HEK293 (cell line): Measurements from ENCODE around the gene TACC2.

ENCODE experiments used
- CTCF ChIA-PET: fragments of 350-600 bp; formaldehyde crosslinking; extraction: SDS; loops from one replicate; lab custom pipeline; 2021; ENCODE audit warnings: antibody characterized with exemption; lab: Yijun Ruan, JAX
- POLR2A ChIA-PET: fragments of 300-600 bp; formaldehyde crosslinking; extraction: SDS; loops from one replicate; lab custom pipeline; 2020; ENCODE audit warnings: antibody characterized with exemption, inconsistent platforms; lab: Yijun Ruan, JAX
- H3K27ac ChIP-seq: fragments of 200-500 bp; sonication (Bioruptor generic); 2 replicates; pipeline ENCODE4 v1.5.1; 2014; ENCODE audit warnings: low read depth, low read length, control low read depth, inconsistent platforms; ENCODE audit errors: extremely low read depth
- H3K36me3 ChIP-seq, 2 experiments: fragments of 200-500 bp in 1 of 2; sonication (Bioruptor generic) in 1 of 2; 1 replicate in 1 of 2; 2 replicates in 1 of 2; pipeline ENCODE4 v1.5.1; 2014 to 2017; ENCODE audit warnings: inconsistent platforms in 2 of 2, low read length in 2 of 2; ENCODE audit not compliant: control insufficient read depth in 2 of 2, insufficient read depth in 1 of 2
- H3K4me1 ChIP-seq: fragments of 200-500 bp; sonication (Bioruptor generic); 2 replicates; pipeline ENCODE4 v1.5.1; 2014; ENCODE audit warnings: mild to moderate bottlenecking, low read length, inconsistent platforms; ENCODE audit not compliant: control insufficient read depth, insufficient read depth
- H3K4me3 ChIP-seq: 2 replicates; pipeline ENCODE4 v1.5.1; 2011; ENCODE audit warnings: low read depth, mild to moderate bottlenecking, control low read depth, low read length, moderate library complexity
- H3K9me3 ChIP-seq: fragments of 200-500 bp; sonication (Bioruptor generic); 2 replicates; pipeline ENCODE4 v1.5.1; 2014; ENCODE audit warnings: low read depth, low read length, inconsistent platforms; ENCODE audit not compliant: control insufficient read depth, insufficient read depth
- GLIS2 ChIP-seq: fragments of 450-650 bp; formaldehyde crosslinking; IDR thresholded peaks from 2 replicates; pipeline ENCODE4 v1.5.1; 2016; ENCODE audit warnings: missing biosample characterization, missing genetic modification characterization
- IKZF3 ChIP-seq: fragments of 450-650 bp; IDR thresholded peaks from 2 replicates; pipeline ENCODE4 v1.5.0; 2018; ENCODE audit warnings: missing biosample characterization, mild to moderate bottlenecking, missing genetic modification characterization, moderate library complexity
- KLF17 ChIP-seq: fragments of 450-650 bp; formaldehyde crosslinking; IDR thresholded peaks from 2 replicates; pipeline ENCODE4 v1.5.1; 2016; ENCODE audit warnings: missing biosample characterization, missing genetic modification characterization
- MZF1 ChIP-seq: fragments of 450-650 bp; formaldehyde crosslinking; IDR thresholded peaks from 2 replicates; pipeline ENCODE4 v1.5.1; 2017; ENCODE audit warnings: missing biosample characterization, missing genetic modification characterization, borderline replicate concordance
- ZEB2 ChIP-seq: fragments of 450-650 bp; formaldehyde crosslinking; IDR thresholded peaks from 2 replicates; pipeline ENCODE4 v1.5.1; 2016; ENCODE audit warnings: missing biosample characterization, missing genetic modification characterization
- ZIC2 ChIP-seq: fragments of 450-650 bp; formaldehyde crosslinking; IDR thresholded peaks from 2 replicates; pipeline ENCODE4 v1.5.1; 2016; ENCODE audit warnings: missing biosample characterization, missing genetic modification characterization
- ZNF133 ChIP-seq: fragments of 450-650 bp; formaldehyde crosslinking; IDR thresholded peaks from 2 replicates; pipeline ENCODE4 v1.5.1; 2016; ENCODE audit warnings: missing biosample characterization, missing genetic modification characterization
- ZNF157 ChIP-seq: fragments of 450-650 bp; formaldehyde crosslinking; IDR thresholded peaks from 2 replicates; pipeline ENCODE4 v1.5.1; 2016; ENCODE audit warnings: missing biosample characterization, missing genetic modification characterization
- ZNF221 ChIP-seq: fragments of 450-650 bp; formaldehyde crosslinking; IDR thresholded peaks from 2 replicates; pipeline ENCODE4 v1.5.1; 2017; ENCODE audit warnings: missing biosample characterization, missing genetic modification characterization, borderline replicate concordance
- ZNF280C ChIP-seq: fragments of 450-650 bp; formaldehyde crosslinking; IDR thresholded peaks from 2 replicates; pipeline ENCODE4 v1.5.1; 2016; ENCODE audit warnings: missing biosample characterization, missing genetic modification characterization
- ZNF521 ChIP-seq: fragments of 450-650 bp; formaldehyde crosslinking; IDR thresholded peaks from 2 replicates; pipeline ENCODE4 v1.5.1; 2017; ENCODE audit warnings: missing biosample characterization, mild to moderate bottlenecking, missing genetic modification characterization
- ZNF621 ChIP-seq: fragments of 450-650 bp; formaldehyde crosslinking; IDR thresholded peaks from 2 replicates; pipeline ENCODE4 v1.5.1; 2017; ENCODE audit warnings: missing biosample characterization, missing genetic modification characterization
- ZNF843 ChIP-seq: fragments of 450-650 bp; formaldehyde crosslinking; IDR thresholded peaks from 2 replicates; pipeline ENCODE4 v1.5.1; 2016; ENCODE audit warnings: missing biosample characterization, missing genetic modification characterization
- TF ChIP-seq, protein P1 (sequence below): fragments of 450-650 bp; formaldehyde crosslinking; IDR thresholded peaks from 2 replicates; pipeline ENCODE4 v1.5.1; 2017; ENCODE audit warnings: missing biosample characterization, missing genetic modification characterization
- TF ChIP-seq, protein P2 (sequence below): fragments of 450-650 bp; formaldehyde crosslinking; IDR thresholded peaks from 2 replicates; pipeline ENCODE4 v1.5.1; 2016; ENCODE audit warnings: missing biosample characterization, missing genetic modification characterization
- TF ChIP-seq, protein P3 (sequence below): fragments of 450-650 bp; formaldehyde crosslinking; conservative IDR thresholded peaks from 2 replicates; pipeline ENCODE4 v1.5.1; 2016; ENCODE audit warnings: low read depth, missing biosample characterization, missing genetic modification characterization

Gene TACC2

DNA sequence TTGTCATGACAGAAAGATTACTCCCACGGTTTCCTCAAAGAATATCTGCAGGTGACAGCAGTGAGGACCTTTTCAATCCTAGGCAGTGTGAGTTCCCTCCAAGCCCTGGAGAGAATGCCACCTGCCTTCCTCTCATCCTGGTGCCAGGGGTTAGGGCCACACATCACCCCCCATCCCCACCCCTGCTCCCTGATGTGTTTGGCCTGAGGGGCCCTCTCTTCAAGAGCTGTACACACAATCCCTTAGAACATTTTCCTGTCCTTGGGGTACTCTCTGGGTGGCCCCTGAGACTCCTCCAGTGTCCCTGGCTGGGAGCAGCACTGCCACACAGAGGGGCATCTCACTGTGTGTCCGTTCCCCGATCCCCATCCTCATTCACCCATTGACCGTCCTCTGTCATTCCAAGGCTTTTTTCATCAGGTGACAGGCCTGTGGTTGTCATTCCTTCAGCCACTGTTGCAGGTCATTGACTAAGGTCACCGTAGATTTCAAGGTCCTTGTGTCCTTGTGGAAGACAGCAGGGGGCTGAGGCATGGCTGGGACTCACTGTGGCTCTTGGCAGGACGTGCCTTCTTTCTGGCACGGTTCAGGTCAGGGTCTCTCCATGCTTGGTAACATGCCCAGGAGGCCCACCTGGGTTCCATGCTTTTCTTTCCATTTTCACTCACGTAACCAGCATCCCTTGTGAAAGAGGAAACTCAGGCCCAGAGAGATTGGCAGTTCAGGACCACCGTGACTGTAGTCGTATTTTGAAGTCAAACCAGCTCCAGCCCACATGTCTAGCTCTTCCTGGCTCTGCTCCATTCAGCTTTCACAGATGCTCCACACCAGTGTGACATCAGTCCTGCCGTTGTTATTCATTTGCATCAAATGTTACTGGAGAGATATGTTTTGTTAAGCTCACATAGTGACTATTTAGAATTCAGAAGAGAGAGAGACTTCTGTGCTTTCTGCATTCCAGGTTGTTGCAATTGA is 255.3 kb downstream of the TACC2 start:
- Histone ChIP-seq H3K4me3 (no peak overlapping the region), H3K36me3 (peaks cover 0 to 13% of the 10 kb centered on the region in 2 experiments; a peak in 2 of 3 replicates), H3K27ac (no peak overlapping the region), H3K4me1 (no peaks in the 10 kb centered on the region), H3K9me3 (no peaks in the 10 kb centered on the region)
- CTCF ChIA-PET: interaction anchor here (4.2 kb wide), 1 partner anchor 24 kb away, joined by 16 read pairs; no protein-coding TSS in a partner anchor
- TF ChIP-seq MZF1 (tag by site-specific recombination) (no peak), ZNF280C (tag by site-specific recombination) (no peak), ZIC2 (tag by site-specific recombination) (peak; percentile 34; the same call in 1 of the 2 replicates), ZNF843 (no peak), ZNF621 (tag by site-specific recombination) (no peak), ZNF221 (tag by site-specific recombination) (no peak)
- TF ChIP-seq, all 188 proteins: peak for 1
- POLR2A ChIA-PET: no interaction called here

GRCh38 chr10:122245136-122245535 is 256.2 kb downstream of the TACC2 start:
- TF ChIP-seq, protein P1, sequence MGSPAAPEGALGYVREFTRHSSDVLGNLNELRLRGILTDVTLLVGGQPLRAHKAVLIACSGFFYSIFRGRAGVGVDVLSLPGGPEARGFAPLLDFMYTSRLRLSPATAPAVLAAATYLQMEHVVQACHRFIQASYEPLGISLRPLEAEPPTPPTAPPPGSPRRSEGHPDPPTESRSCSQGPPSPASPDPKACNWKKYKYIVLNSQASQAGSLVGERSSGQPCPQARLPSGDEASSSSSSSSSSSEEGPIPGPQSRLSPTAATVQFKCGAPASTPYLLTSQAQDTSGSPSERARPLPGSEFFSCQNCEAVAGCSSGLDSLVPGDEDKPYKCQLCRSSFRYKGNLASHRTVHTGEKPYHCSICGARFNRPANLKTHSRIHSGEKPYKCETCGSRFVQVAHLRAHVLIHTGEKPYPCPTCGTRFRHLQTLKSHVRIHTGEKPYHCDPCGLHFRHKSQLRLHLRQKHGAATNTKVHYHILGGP (tag by site-specific recombination): no peak
- TF ChIP-seq ZNF521 (tag by site-specific recombination): no peak
- no peak for TF ChIP-seq KLF17 (tag by site-specific recombination)
- TF ChIP-seq ZEB2 (tag by site-specific recombination): no peak
- no peak for TF ChIP-seq ZNF157 (tag by site-specific recombination)
- no peak for TF ChIP-seq GLIS2 (tag by site-specific recombination)
- POLR2A ChIA-PET: no interaction called here
- H3K36me3 ChIP-seq: peaks cover 0 to 13% of the 10 kb centered on the region in 2 experiments; a peak in 2 of 3 replicates
- H3K27ac ChIP-seq: no peak overlapping the region
- H3K4me3 ChIP-seq: no peak overlapping the region
- H3K4me1 ChIP-seq: no peaks in the 10 kb centered on the region
- CTCF ChIA-PET: interaction anchor here (4.2 kb wide), 1 partner anchor 23 kb away, joined by 16 read pairs; no protein-coding TSS in a partner anchor
- H3K9me3 ChIP-seq: no peaks in the 10 kb centered on the region

DNA sequence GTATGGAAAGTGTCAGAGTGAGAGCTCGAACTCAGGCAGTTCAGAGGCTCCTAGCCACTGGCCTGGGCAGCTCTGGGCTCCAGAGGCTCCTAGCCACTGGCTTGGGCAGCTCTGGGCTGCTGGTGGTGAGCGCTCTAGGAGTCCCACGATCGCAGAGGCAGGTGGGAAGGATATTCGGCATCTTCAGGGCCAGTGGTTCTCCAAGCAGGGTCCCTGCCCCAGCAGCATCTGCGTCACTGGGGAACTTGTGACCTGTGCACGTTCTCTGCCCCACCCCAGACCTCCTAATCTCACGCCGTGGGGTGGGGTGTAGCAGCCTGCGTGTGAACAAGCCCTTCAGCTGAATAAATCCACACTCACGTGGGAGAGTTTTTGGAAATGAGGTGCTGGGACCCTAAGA is 256.9 kb downstream of the TACC2 start:
- Histone ChIP-seq H3K4me3 (no peak overlapping the region), H3K9me3 (no peaks in the 10 kb centered on the region), H3K4me1 (no peaks in the 10 kb centered on the region), H3K36me3 (peaks cover 0 to 10% of the 10 kb centered on the region in 2 experiments; a peak in 2 of 3 replicates), H3K27ac (no peak overlapping the region)
- CTCF ChIA-PET: interaction anchor here (4.2 kb wide), 1 partner anchor 22 kb away, joined by 16 read pairs; no protein-coding TSS in a partner anchor
- POLR2A ChIA-PET: no interaction called here
- TF ChIP-seq, protein P2, sequence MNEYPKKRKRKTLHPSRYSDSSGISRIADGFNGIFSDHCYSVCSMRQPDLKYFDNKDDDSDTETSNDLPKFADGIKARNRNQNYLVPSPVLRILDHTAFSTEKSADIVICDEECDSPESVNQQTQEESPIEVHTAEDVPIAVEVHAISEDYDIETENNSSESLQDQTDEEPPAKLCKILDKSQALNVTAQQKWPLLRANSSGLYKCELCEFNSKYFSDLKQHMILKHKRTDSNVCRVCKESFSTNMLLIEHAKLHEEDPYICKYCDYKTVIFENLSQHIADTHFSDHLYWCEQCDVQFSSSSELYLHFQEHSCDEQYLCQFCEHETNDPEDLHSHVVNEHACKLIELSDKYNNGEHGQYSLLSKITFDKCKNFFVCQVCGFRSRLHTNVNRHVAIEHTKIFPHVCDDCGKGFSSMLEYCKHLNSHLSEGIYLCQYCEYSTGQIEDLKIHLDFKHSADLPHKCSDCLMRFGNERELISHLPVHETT (tag by site-specific recombination): no peak
- TF ChIP-seq, protein P3, sequence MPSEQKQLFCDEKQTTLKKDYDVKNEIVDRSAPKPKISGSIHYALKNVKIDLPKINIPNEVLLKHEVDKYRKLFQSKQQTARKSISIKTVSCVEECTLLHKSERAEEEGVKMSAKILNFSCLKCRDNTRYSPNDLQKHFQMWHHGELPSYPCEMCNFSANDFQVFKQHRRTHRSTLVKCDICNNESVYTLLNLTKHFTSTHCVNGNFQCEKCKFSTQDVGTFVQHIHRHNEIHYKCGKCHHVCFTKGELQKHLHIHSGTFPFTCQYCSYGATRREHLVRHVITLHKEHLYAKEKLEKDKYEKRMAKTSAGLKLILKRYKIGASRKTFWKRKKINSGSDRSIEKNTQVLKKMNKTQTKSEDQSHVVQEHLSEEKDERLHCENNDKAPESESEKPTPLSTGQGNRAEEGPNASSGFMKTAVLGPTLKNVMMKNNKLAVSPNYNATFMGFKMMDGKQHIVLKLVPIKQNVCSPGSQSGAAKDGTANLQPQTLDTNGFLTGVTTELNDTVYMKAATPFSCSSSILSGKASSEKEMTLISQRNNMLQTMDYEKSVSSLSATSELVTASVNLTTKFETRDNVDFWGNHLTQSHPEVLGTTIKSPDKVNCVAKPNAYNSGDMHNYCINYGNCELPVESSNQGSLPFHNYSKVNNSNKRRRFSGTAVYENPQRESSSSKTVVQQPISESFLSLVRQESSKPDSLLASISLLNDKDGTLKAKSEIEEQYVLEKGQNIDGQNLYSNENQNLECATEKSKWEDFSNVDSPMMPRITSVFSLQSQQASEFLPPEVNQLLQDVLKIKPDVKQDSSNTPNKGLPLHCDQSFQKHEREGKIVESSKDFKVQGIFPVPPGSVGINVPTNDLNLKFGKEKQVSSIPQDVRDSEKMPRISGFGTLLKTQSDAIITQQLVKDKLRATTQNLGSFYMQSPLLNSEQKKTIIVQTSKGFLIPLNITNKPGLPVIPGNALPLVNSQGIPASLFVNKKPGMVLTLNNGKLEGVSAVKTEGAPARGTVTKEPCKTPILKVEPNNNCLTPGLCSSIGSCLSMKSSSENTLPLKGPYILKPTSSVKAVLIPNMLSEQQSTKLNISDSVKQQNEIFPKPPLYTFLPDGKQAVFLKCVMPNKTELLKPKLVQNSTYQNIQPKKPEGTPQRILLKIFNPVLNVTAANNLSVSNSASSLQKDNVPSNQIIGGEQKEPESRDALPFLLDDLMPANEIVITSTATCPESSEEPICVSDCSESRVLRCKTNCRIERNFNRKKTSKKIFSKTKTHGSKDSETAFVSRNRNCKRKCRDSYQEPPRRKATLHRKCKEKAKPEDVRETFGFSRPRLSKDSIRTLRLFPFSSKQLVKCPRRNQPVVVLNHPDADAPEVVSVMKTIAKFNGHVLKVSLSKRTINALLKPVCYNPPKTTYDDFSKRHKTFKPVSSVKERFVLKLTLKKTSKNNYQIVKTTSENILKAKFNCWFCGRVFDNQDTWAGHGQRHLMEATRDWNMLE (tag by site-specific recombination): no peak
- TF ChIP-seq IKZF3 (tag by site-specific recombination) (no peak), ZNF133 (tag by site-specific recombination) (no peak), ZEB2 (tag by site-specific recombination) (no peak), ZIC2 (tag by site-specific recombination) (no peak)
